H1 (cell line): Measurements from ENCODE around the gene FBXO2. TPM values are rescaled to one million over a fixed set of nuclear protein-coding genes. Genes with fewer than 3 reads are reported as not detected.

ENCODE experiments used
- CTCF ChIA-PET: fragments of 300-600 bp; sonication (Branson Sonifier 250); formaldehyde crosslinking; loops from one replicate; lab custom pipeline; 2021; ENCODE audit not compliant: partially characterized antibody; lab: Charles Lee
- POLR2A ChIA-PET: fragments of 300-600 bp; sonication (Branson Sonifier 250); formaldehyde crosslinking; loops from one replicate; lab custom pipeline; 2021; ENCODE audit warnings: inconsistent platforms; ENCODE audit not compliant: partially characterized antibody; lab: Charles Lee
- DNase-seq, 2 experiments: peaks; one replicate each; pipeline versions ENCODE4 v3.0.0 to v3.0.0-alpha.2; 2010 to 2022; ENCODE audit warnings: low spot score in 2 of 2, low read depth in 1 of 2, mixed read lengths in 1 of 2
- FAIRE-seq: peaks from 2 replicates; lab custom pipeline; 2011; peaks lifted over from hg19 to GRCh38; lab: Jason Lieb, UNC
- H2AFZ ChIP-seq: 2 replicates; pipeline ENCODE4 v1.8.1; 2012; ENCODE audit warnings: low read length, inconsistent platforms
- H2AK5ac ChIP-seq: 2 replicates; pipeline ENCODE4 v1.6.1; 2013; ENCODE audit warnings: low read depth, low read length
- H2BK120ac ChIP-seq: replicated peaks from 2 replicates; pipeline ENCODE3; 2013; ENCODE audit warnings: low read depth, low read length, inconsistent platforms
- H2BK12ac ChIP-seq: 2 replicates; pipeline ENCODE4 v1.6.1; 2013; ENCODE audit warnings: low read depth, low read length
- H2BK15ac ChIP-seq: 2 replicates; pipeline ENCODE4 v1.6.1; 2013; ENCODE audit warnings: low read length
- H2BK20ac ChIP-seq: 2 replicates; pipeline ENCODE4 v1.6.1; 2013; ENCODE audit warnings: low read length
- H2BK5ac ChIP-seq: 2 replicates; pipeline ENCODE4 v1.6.1; 2013; ENCODE audit warnings: low read depth, low read length
- H3K14ac ChIP-seq: 2 replicates; pipeline ENCODE4 v1.6.1; 2013; ENCODE audit warnings: inconsistent platforms; ENCODE audit not compliant: insufficient read length
- H3K18ac ChIP-seq: 2 replicates; pipeline ENCODE4 v1.6.1; 2013; ENCODE audit warnings: low read length; ENCODE audit errors: extremely low read depth
- H3K23ac ChIP-seq: 2 replicates; pipeline ENCODE4 v1.6.1; 2013; ENCODE audit warnings: inconsistent platforms; ENCODE audit not compliant: insufficient read length
- H3K23me2 ChIP-seq: 2 replicates; pipeline ENCODE4 v1.6.1; 2013; ENCODE audit warnings: low read depth, low read length
- H3K27ac ChIP-seq: 2 replicates; pipeline ENCODE4 v1.6.1; 2011; ENCODE audit warnings: low read depth, low read length, inconsistent platforms
- H3K27me3 ChIP-seq, 4 experiments: replicated peaks in 1 of 4; 1 replicate in 1 of 4; 2 replicates in 3 of 4; pipeline versions ENCODE4 v1.6.1 to v1.8.1; 2011 to 2013; ENCODE audit warnings: low read length in 3 of 4, mild to moderate bottlenecking in 3 of 4, inconsistent platforms in 2 of 4, mixed read lengths in 2 of 4, moderate library complexity in 1 of 4; ENCODE audit not compliant: control insufficient read depth in 3 of 4, insufficient read depth in 3 of 4; ENCODE audit errors: extremely low read depth in 1 of 4
- H3K36me3 ChIP-seq, 4 experiments: 2 replicates each; pipeline versions ENCODE4 v1.6.1 to v1.8.1; 2011 to 2013; ENCODE audit warnings: mild to moderate bottlenecking in 4 of 4, low read length in 3 of 4, moderate library complexity in 2 of 4, control low read depth in 1 of 4, inconsistent platforms in 1 of 4; ENCODE audit not compliant: insufficient read depth in 4 of 4, control insufficient read depth in 2 of 4
- H3K4ac ChIP-seq: replicated peaks from 2 replicates; pipeline ENCODE3; 2013; ENCODE audit warnings: low read length, low read depth, mixed read lengths, inconsistent platforms; ENCODE audit not compliant: insufficient read length
- H3K4me1 ChIP-seq, 4 experiments: replicated peaks in 1 of 4; 1 replicate in 1 of 4; 2 replicates in 3 of 4; pipeline versions ENCODE4 v1.6.1 to v1.8.1; 2011 to 2013; ENCODE audit warnings: low read length in 3 of 4, inconsistent platforms in 2 of 4, mixed read lengths in 1 of 4; ENCODE audit not compliant: insufficient read depth in 4 of 4, control insufficient read depth in 3 of 4
- H3K4me2 ChIP-seq, 2 experiments: 2 replicates each; pipeline versions ENCODE4 v1.6.1 to v1.8.1; 2011 to 2013; ENCODE audit warnings: low read depth in 2 of 2, low read length in 2 of 2, control low read depth in 1 of 2, inconsistent platforms in 1 of 2, mild to moderate bottlenecking in 1 of 2; ENCODE audit not compliant: insufficient read depth in 1 of 2
- H3K4me3 ChIP-seq, 4 experiments: fragments of 200-600, 300-600 bp in 1 of 4; sonication (generic), shearing (Covaris generic), sonication (Bioruptor Twin) in 1 of 4; 2 replicates each; pipeline versions ENCODE4 v1.5.1 to v1.8.1; 2011 to 2016; ENCODE audit warnings: low read length in 4 of 4, low read depth in 3 of 4, control low read depth in 2 of 4, inconsistent platforms in 2 of 4, mild to moderate bottlenecking in 2 of 4, mixed read lengths in 1 of 4, moderate library complexity in 1 of 4; ENCODE audit not compliant: insufficient read depth in 2 of 4; ENCODE audit errors: extremely low read depth in 1 of 4
- H3K56ac ChIP-seq: replicated peaks from 2 replicates; pipeline ENCODE3; 2013; ENCODE audit warnings: low read depth, mild to moderate bottlenecking, mixed read lengths, low read length, inconsistent platforms; ENCODE audit not compliant: insufficient read length
- H3K79me1 ChIP-seq: 2 replicates; pipeline ENCODE4 v1.6.1; 2013; ENCODE audit warnings: low read depth, low read length, control low read depth
- H3K79me2 ChIP-seq, 2 experiments: 2 replicates each; pipeline versions ENCODE4 v1.6.1 to v1.8.1; 2012 to 2013; ENCODE audit warnings: low read length in 2 of 2, mild to moderate bottlenecking in 2 of 2, inconsistent platforms in 1 of 2; ENCODE audit not compliant: insufficient read depth in 2 of 2, control insufficient read depth in 1 of 2
- H3K9ac ChIP-seq, 4 experiments: replicated peaks in 1 of 4; 1 replicate in 1 of 4; 2 replicates in 3 of 4; pipeline versions ENCODE4 v1.6.1 to v1.8.1; 2011 to 2013; ENCODE audit warnings: low read depth in 3 of 4, low read length in 3 of 4, control low read depth in 2 of 4, mild to moderate bottlenecking in 2 of 4, moderate library complexity in 2 of 4, inconsistent platforms in 1 of 4; ENCODE audit errors: extremely low read depth in 1 of 4
- H3K9me3 ChIP-seq, 2 experiments: 2 replicates each; pipeline versions ENCODE4 v1.6.1 to v1.8.1; 2012 to 2013; ENCODE audit warnings: mild to moderate bottlenecking in 2 of 2, moderate library complexity in 2 of 2, control low read depth in 1 of 2, inconsistent platforms in 1 of 2, low read depth in 1 of 2, low read length in 1 of 2, mixed read lengths in 1 of 2; ENCODE audit not compliant: insufficient read depth in 2 of 2
- H4K20me1 ChIP-seq, 2 experiments: replicated peaks in 1 of 2; 2 replicates each; pipeline versions ENCODE3 to v1.8.1; 2011 to 2013; ENCODE audit warnings: inconsistent platforms in 2 of 2, low read length in 2 of 2, mild to moderate bottlenecking in 1 of 2; ENCODE audit not compliant: insufficient read depth in 2 of 2, control insufficient read depth in 1 of 2
- H4K5ac ChIP-seq: 2 replicates; pipeline ENCODE4 v1.6.1; 2013; ENCODE audit warnings: low read length, low read depth, mixed read lengths, inconsistent platforms; ENCODE audit not compliant: insufficient read length
- H4K8ac ChIP-seq: 2 replicates; pipeline ENCODE4 v1.8.0; 2013; ENCODE audit warnings: mild to moderate bottlenecking, moderate library complexity, low read length, inconsistent platforms; ENCODE audit not compliant: insufficient read depth; ENCODE audit errors: extremely low read depth
- H4K91ac ChIP-seq: replicated peaks from 2 replicates; pipeline ENCODE3; 2013; ENCODE audit warnings: low read length, mixed read lengths, inconsistent platforms; ENCODE audit not compliant: insufficient read length
- SRF ChIP-seq: IDR thresholded peaks from 2 replicates; pipeline ENCODE4 v1.6.1; 2011; ENCODE audit warnings: mild to moderate bottlenecking, low read depth, low read length, moderate library complexity
- ZNF274 ChIP-seq: IDR thresholded peaks from 2 replicates; pipeline ENCODE4 v1.7.0; 2012; ENCODE audit warnings: low read length, borderline replicate concordance; ENCODE audit errors: extremely low read depth
- WGBS, 2 experiments: shearing (Covaris generic) in 1 of 2; methylation state at CpG; one replicate each; pipeline versions ENCODE4 v1.1.6 to v1.1.7; 2013 to 2015; ENCODE audit warnings: low lambda C conversion rate in 2 of 2, mixed read lengths in 2 of 2, inconsistent platforms in 1 of 2, low coverage in 1 of 2, missing lambda C conversion rate in 1 of 2; ENCODE audit not compliant: insufficient replicate concordance in 2 of 2, insufficient coverage in 1 of 2, insufficient read length in 1 of 2; ENCODE audit errors: extremely low coverage in 1 of 2, missing lambda C conversion rate in 1 of 2; 5-methylcytosine and 5-hydroxymethylcytosine counted together
- polyA plus RNA-seq, 7 experiments: library from polyadenylated mRNA; depleted of rRNA in 3 of 7; stranded (reverse) in 5 of 7; unstranded in 2 of 7; fragments of >200 nt in 5 of 7; fragments of 200-250 nt in 2 of 7; gene quantifications; 1 replicate in 5 of 7; 2 replicates in 1 of 7; 4 replicates in 1 of 7; pipeline versions ENCODE4 v1.2.1 to v1.2.3, GENCODE V29; 2011 to 2013; ENCODE audit warnings: missing spikeins in 2 of 7, mixed read lengths in 2 of 7
- total RNA-seq: library from RNA; stranded (reverse); fragmentation: NEBNext Ultra II Directional; extraction: Animal tissue kit (Norgen Biotek cat#: 25700); gene quantifications from 2 replicates; pipeline ENCODE4 v1.2.1, GENCODE V29; 2021

Gene FBXO2
- total and polyA plus RNA-seq, 2 of the 8 experiments (the other 6 are each of a cell fraction or from before 2014, with no cell fraction given): 51.3 to 57.9 TPM

DNA sequence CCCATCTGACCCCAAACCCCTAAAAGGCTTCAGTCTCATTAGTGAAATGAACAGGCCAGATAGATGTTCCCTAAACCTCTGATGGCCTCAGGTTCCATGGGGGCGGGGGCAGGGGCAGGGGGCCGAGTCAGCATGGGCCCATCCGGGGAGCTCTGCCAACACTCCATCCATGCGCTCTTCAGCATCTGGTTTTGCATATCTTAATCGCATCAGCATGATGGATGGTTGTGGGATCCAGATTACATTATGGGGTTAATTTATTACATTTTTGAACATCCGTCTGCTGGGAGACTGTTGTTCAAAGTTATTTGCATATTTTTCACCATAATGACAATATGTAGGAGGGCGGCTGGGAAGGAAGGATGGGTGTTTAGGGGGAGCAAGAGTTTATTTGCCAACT, 29.8 kb upstream of the FBXO2 start:
- H3K4me1 ChIP-seq: peaks cover 19 to 48% (median 35%) of the 10 kb centered on the region in 4 experiments
- DNase-seq: no peak
- no peak overlapping the region for H2AFZ ChIP-seq
- peak overlapping the region; percentile 99 for H2BK5ac ChIP-seq
- H3K23ac ChIP-seq: no peak overlapping the region
- H3K27me3 ChIP-seq: no peaks in the 10 kb centered on the region
- H2BK20ac ChIP-seq: peak overlapping the region; percentile 76; the same call in 1 of the 2 replicates
- peak overlapping the region; percentile 44 to 50 for H3K4me2 ChIP-seq
- H2BK120ac ChIP-seq: peak overlapping the region; percentile 31
- H3K23me2 ChIP-seq: peaks cover 8% of the 10 kb centered on the region
- no peak overlapping the region; a peak in 1 of 8 replicates for H3K4me3 ChIP-seq
- no peak overlapping the region for H3K56ac ChIP-seq
- ChIA-PET POLR2A (interaction anchor here (0.7 to 32.0 kb wide), 10 partner anchors 2 to 224 kb away, joined by 3 to 1025 read pairs (median 14); partner anchors contain the start of genes AGTRAP, DRAXIN, FBXO6 and MAD2L2), CTCF (interaction anchor here (0.8 to 21.6 kb wide), 7 partner anchors 20 to 53 kb away, joined by 3 to 266 read pairs (median 7); partner anchors contain the start of gene FBXO6)
- FAIRE-seq: no peak
- peaks cover 3 to 13% of the 10 kb centered on the region in 2 experiments for H4K20me1 ChIP-seq
- H2BK15ac ChIP-seq: peak overlapping the region; percentile 2; the same call in 1 of the 2 replicates
- H3K18ac ChIP-seq: peak overlapping the region; percentile 42; the same call in 1 of the 2 replicates
- 0 out of 2 replicates have a peak overlapping the region, but pooled peaks have one; percentile 55 for H3K27ac ChIP-seq
- peaks cover 23% of the 10 kb centered on the region for H3K79me1 ChIP-seq
- H3K9ac ChIP-seq: no peak overlapping the region
- TF ChIP-seq SRF: no peak
- no peak for TF ChIP-seq ZNF274
- no peak overlapping the region for H4K5ac ChIP-seq
- no peaks in the 10 kb centered on the region for H3K9me3 ChIP-seq
- peak overlapping the region; percentile 93; the same call in 1 of the 2 replicates for H2BK12ac ChIP-seq
- H3K79me2 ChIP-seq: peaks cover 19 to 62% of the 10 kb centered on the region in 2 experiments
- H3K36me3 ChIP-seq: peaks cover 0 to 21% (median 0%) of the 10 kb centered on the region in 4 experiments; a peak in 2 of 8 replicates
- 67% methylated on average over 4 of the region's 7 CpGs; no CpG with 5 or more reads in 1 of the 2 experiments for WGBS, 2 experiments
- H3K4ac ChIP-seq: peak overlapping the region; percentile 60
- H2AK5ac ChIP-seq: peak overlapping the region; percentile 69; the same call in 1 of the 2 replicates
- no peak overlapping the region for H4K8ac ChIP-seq
- no peak overlapping the region for H3K14ac ChIP-seq
- peak overlapping the region; percentile 82 for H4K91ac ChIP-seq
